Measurements from ENCODE around the gene BMP8B. TPM values are rescaled to one million over a fixed set of nuclear protein-coding genes. Genes with fewer than 3 reads are reported as not detected.
"Not testable (repeated sequence)": the region's sequence is repeated elsewhere in the genome, so short reads cannot be mapped to it uniquely, and the experiment has no call there.

The BMP8B gene
- total and polyA plus RNA-seq, 2 donors (not counting 1 experiment from before 2014, with no cell fraction given), result 1.5 to 2.3 TPM

DNA sequence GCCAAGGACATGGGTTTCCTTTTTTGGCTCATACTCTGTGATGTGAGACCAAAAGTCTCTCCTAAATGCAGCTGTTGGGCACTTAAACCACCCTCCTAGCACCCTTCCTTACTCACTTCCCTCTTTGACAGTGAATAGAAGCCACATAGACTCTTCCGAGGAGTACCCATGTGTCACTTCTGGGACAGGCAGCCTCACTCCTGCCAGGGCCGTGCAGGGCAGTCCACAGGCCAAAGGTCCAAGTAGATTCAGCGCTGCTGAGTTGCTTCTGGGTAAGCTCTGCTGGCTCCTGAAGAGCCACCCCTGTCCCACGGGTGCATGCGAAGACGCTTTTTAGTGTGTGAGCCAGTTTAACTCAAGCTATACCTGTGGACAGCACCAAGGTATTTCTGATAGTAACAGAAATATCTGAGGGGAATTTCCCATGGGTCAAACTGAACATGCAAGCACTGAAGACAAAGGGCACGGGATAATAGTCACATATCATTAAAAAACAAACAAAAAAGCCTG lies 36.8 kb upstream of the BMP8B start:
- peaks cover 16% of the 10 kb centered on the region for H3K4me1 Mint-ChIP-seq
- Histone ChIP-seq H3K36me3 (replicated peaks in 1 of 2; ENCODE audit: control extremely low read depth in 1 of 2, control insufficient read depth in 1 of 2, extremely low read depth in 1 of 2, insufficient read depth in 2 of 2, low read length in 1 of 2) (no peaks in the 10 kb centered on the region), H2AFZ (ENCODE audit: insufficient read depth, low read depth, low read length, poor library complexity, severe bottlenecking) (no peak overlapping the region), H3K79me2 (ENCODE audit: control insufficient read depth, insufficient read depth, low read length) (no peaks in the 10 kb centered on the region), H3K27me3 (replicated peaks in 1 of 4; ENCODE audit: control extremely low read depth in 1 of 4, control insufficient read depth in 3 of 4, insufficient read depth in 4 of 4, low read length in 3 of 4) (peaks cover 0 to 7% (median 2%) of the 10 kb centered on the region in 4 experiments), H4K20me1 (ENCODE audit: control insufficient read depth, insufficient read depth, low read length, poor library complexity, severe bottlenecking) (no peaks in the 10 kb centered on the region), H3K9ac (ENCODE audit: low read length) (no peak overlapping the region), H3K4me3 (ENCODE audit: control extremely low read depth in 1 of 5, extremely low read depth in 1 of 5, insufficient read depth in 1 of 5, low read depth in 2 of 5, low read length in 4 of 5) (no peak overlapping the region), H3K27ac (ENCODE audit: low read length in 2 of 2) (no peak overlapping the region), H3K4me1 (ENCODE audit: control insufficient read depth in 2 of 2, insufficient read depth in 2 of 2, low read length in 2 of 2) (peaks cover 0 to 8% of the 10 kb centered on the region in 2 donors), H3K9me3 (ENCODE audit: control extremely low read depth in 1 of 3, control insufficient read depth in 2 of 3, insufficient read depth in 1 of 3, low read length in 2 of 3) (no peaks in the 10 kb centered on the region), H3K4me2 (replicated peaks; ENCODE audit: low read depth, low read length, poor library complexity, severe bottlenecking) (no peak overlapping the region)
- no peak for TF ChIP-seq EZH2 (IDR thresholded peaks at IDR 0.05; ENCODE audit: borderline replicate concordance, insufficient read depth, low read depth, low read length, poor library complexity, severe bottlenecking)
- TF ChIP-seq, protein P1, sequence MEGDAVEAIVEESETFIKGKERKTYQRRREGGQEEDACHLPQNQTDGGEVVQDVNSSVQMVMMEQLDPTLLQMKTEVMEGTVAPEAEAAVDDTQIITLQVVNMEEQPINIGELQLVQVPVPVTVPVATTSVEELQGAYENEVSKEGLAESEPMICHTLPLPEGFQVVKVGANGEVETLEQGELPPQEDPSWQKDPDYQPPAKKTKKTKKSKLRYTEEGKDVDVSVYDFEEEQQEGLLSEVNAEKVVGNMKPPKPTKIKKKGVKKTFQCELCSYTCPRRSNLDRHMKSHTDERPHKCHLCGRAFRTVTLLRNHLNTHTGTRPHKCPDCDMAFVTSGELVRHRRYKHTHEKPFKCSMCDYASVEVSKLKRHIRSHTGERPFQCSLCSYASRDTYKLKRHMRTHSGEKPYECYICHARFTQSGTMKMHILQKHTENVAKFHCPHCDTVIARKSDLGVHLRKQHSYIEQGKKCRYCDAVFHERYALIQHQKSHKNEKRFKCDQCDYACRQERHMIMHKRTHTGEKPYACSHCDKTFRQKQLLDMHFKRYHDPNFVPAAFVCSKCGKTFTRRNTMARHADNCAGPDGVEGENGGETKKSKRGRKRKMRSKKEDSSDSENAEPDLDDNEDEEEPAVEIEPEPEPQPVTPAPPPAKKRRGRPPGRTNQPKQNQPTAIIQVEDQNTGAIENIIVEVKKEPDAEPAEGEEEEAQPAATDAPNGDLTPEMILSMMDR (IDR thresholded peaks at IDR 0.05), result no peak
- DNase-seq (peak; percentile 28), ATAC-seq (ENCODE audit: low read depth) (peak; percentile 33)
- POLR2A ChIA-PET, result interaction anchor here (0.6 kb wide), 1 partner anchor 38 kb away, joined by 3 read pairs; no protein-coding TSS in a partner anchor
- H3K9me3 Mint-ChIP-seq (ENCODE audit: insufficient read depth), result no peaks in the 10 kb centered on the region
- WGBS (ENCODE audit: insufficient coverage), result 61% methylated on average over 6 of the region's 7 CpGs
- intact Hi-C loops (cut with micrococcal nuclease), result loop anchor here (5.0 kb wide), 1 partner anchor 52 kb away; no protein-coding TSS in a partner anchor
- H3K27ac Mint-ChIP-seq, result no peak overlapping the region
- H3K4me3 Mint-ChIP-seq, result no peak overlapping the region
- CTCF ChIA-PET, result interaction anchor here (1.3 to 2.2 kb wide), 2 partner anchors 8 to 94 kb away, joined by 4 to 5 read pairs; no protein-coding TSS in a partner anchor
- peaks cover 12% of the 10 kb centered on the region for H3K27me3 Mint-ChIP-seq

DNA sequence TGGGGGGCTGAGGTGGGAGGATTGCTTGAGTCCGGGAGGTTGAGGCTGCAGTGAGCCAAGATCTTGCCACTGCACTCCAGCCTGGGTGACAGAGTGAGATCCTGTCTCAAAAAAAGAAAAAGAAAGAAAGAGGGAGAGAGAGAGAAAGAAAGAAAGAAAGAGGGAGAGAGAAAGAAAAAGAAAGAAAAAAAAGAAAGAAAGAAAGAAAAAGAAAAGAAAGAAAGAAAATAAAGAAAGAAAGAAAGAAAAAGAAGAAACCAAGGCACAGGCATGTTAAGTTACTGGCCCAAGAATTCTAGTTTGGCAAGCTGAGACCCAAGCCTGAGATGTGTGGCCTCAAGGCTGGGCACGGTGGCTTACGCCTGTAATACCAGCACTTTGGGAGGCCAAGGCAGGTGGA lies 34.8 kb upstream of the BMP8B start:
- 96% methylated on average over 3 of the region's 3 CpGs for WGBS (ENCODE audit: insufficient coverage)
- H3K27ac Mint-ChIP-seq; H3K4me2 ChIP-seq (replicated peaks; ENCODE audit: low read depth, low read length, poor library complexity, severe bottlenecking); H4K20me1 ChIP-seq (ENCODE audit: control insufficient read depth, insufficient read depth, low read length, poor library complexity, severe bottlenecking); POLR2A ChIA-PET; H3K27ac ChIP-seq (ENCODE audit: low read length in 2 of 2); intact Hi-C loops (cut with micrococcal nuclease); H3K4me3 Mint-ChIP-seq; H3K4me3 ChIP-seq (ENCODE audit: control extremely low read depth in 1 of 5, extremely low read depth in 1 of 5, insufficient read depth in 1 of 5, low read depth in 2 of 5, low read length in 4 of 5); H3K27me3 Mint-ChIP-seq; H2AFZ ChIP-seq (ENCODE audit: insufficient read depth, low read depth, low read length, poor library complexity, severe bottlenecking); ATAC-seq (ENCODE audit: low read depth); H3K79me2 ChIP-seq (ENCODE audit: control insufficient read depth, insufficient read depth, low read length); H3K9ac ChIP-seq (ENCODE audit: low read length); H3K36me3 ChIP-seq (replicated peaks in 1 of 2; ENCODE audit: control extremely low read depth in 1 of 2, control insufficient read depth in 1 of 2, extremely low read depth in 1 of 2, insufficient read depth in 2 of 2, low read length in 1 of 2); H3K9me3 ChIP-seq (ENCODE audit: control extremely low read depth in 1 of 3, control insufficient read depth in 2 of 3, insufficient read depth in 1 of 3, low read length in 2 of 3); DNase-seq; H3K9me3 Mint-ChIP-seq (ENCODE audit: insufficient read depth); H3K27me3 ChIP-seq (replicated peaks in 1 of 4; ENCODE audit: control extremely low read depth in 1 of 4, control insufficient read depth in 3 of 4, insufficient read depth in 4 of 4, low read length in 3 of 4); H3K4me1 ChIP-seq (ENCODE audit: control insufficient read depth in 2 of 2, insufficient read depth in 2 of 2, low read length in 2 of 2): not testable (repeated sequence)
- peaks cover 16% of the 10 kb centered on the region for H3K4me1 Mint-ChIP-seq
- CTCF ChIA-PET, result interaction anchor here (0.5 kb wide), 1 partner anchor 197 kb away, joined by 3 read pairs; no protein-coding TSS in a partner anchor

All from B cell (primary cell).